ENCODE measurements around the gene BICRA. TPM values are rescaled to one million over a fixed set of nuclear protein-coding genes. Genes with fewer than 3 reads are reported as not detected.

Gene BICRA
- total and polyA plus RNA-seq, 2 of the 8 experiments (the other 6 are each of a cell fraction or from before 2014, with no cell fraction given), result 1.5 to 29.2 TPM

DNA sequence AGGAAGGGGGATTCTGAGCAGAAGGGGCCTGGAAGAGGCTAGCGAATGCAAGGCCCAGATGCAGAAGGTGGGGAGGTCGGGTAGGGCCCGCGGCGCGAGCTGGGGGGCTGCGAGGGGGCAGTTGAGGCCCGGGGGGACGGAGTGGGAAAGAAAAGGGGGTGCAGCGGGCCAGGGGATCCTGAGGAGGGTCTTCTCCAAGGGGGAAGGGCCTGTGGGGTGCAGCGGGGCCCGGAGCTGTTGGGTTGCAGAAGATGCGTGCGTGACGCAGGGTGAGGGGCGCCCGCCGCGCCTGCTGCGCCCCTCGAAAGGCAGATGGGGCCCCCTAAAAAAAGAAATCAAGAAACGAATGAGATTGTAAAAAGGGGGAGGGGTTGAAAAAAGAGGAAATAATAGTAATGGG lies 36.3 kb upstream of the BICRA start:
- CTCF ChIA-PET (ENCODE audit: partially characterized antibody), result interaction anchor here (0.6 kb wide), 1 partner anchor 141 kb away, joined by 3 read pairs; the partner anchor contains the start of gene EHD2
- H3K4ac ChIP-seq (replicated peaks; ENCODE audit: insufficient read length, low read depth, low read length), result no peak overlapping the region
- H4K20me1 ChIP-seq (replicated peaks in 1 of 2; ENCODE audit: control insufficient read depth in 1 of 2, insufficient read depth in 2 of 2, low read length in 2 of 2), result no peaks in the 10 kb centered on the region
- H3K23ac ChIP-seq (ENCODE audit: insufficient read length), result no peak overlapping the region
- H3K14ac ChIP-seq (ENCODE audit: insufficient read length), result no peak overlapping the region
- POLR2A ChIA-PET (ENCODE audit: partially characterized antibody), result no interaction called here
- no peaks in the 10 kb centered on the region for H3K79me2 ChIP-seq (ENCODE audit: control insufficient read depth in 1 of 2, insufficient read depth in 2 of 2, low read length in 2 of 2)
- TF ChIP-seq SP4 (IDR thresholded peaks at IDR 0.05; ENCODE audit: low read length), result no peak
- TF ChIP-seq RAD21 (IDR thresholded peaks at IDR 0.05 in 1 of 2, conservative IDR thresholded peaks at IDR 0.05 in 1 of 2; ENCODE audit: low read depth in 2 of 2, low read length in 2 of 2), result no peak
- TF ChIP-seq SIRT6 (IDR thresholded peaks at IDR 0.05; ENCODE audit: low read length), result no peak
- TF ChIP-seq TCF12 (IDR thresholded peaks at IDR 0.05; ENCODE audit: low read depth, low read length), result no peak
- no peak for TF ChIP-seq YY1 (IDR thresholded peaks at IDR 0.05; ENCODE audit: low read depth, low read length)
- no peak for TF ChIP-seq BCL11A (IDR thresholded peaks at IDR 0.05; ENCODE audit: low read depth in 2 of 2, low read length in 2 of 2)
- no peak for TF ChIP-seq BRCA1 (IDR thresholded peaks at IDR 0.05; ENCODE audit: low read depth, low read length)
- TF ChIP-seq CTCF (IDR thresholded peaks at IDR 0.05; ENCODE audit: control extremely low read depth in 1 of 3, insufficient read depth in 1 of 3, low read depth in 1 of 3, low read length in 3 of 3), result no peak
- no peak for TF ChIP-seq HDAC2 (IDR thresholded peaks at IDR 0.05; ENCODE audit: borderline replicate concordance in 1 of 2, low read depth in 2 of 2, low read length in 2 of 2)
- no peak for TF ChIP-seq EP300 (IDR thresholded peaks at IDR 0.05; ENCODE audit: borderline replicate concordance in 1 of 2, low read depth in 2 of 2, low read length in 2 of 2)
- TF ChIP-seq RXRA (IDR thresholded peaks at IDR 0.05; ENCODE audit: insufficient read depth, low read depth, low read length), result no peak
- H3K18ac ChIP-seq (ENCODE audit: extremely low read depth, low read length), result no peak overlapping the region
- no peaks in the 10 kb centered on the region for H3K9me3 ChIP-seq (ENCODE audit: insufficient read depth in 2 of 2, low read depth in 1 of 2, low read length in 1 of 2)
- no peak overlapping the region for H3K27ac ChIP-seq (ENCODE audit: low read depth, low read length)
- no peaks in the 10 kb centered on the region for H3K79me1 ChIP-seq (ENCODE audit: low read depth, low read length)
- no peak overlapping the region for H3K9ac ChIP-seq (replicated peaks in 1 of 4; ENCODE audit: extremely low read depth in 1 of 4, low read depth in 3 of 4, low read length in 3 of 4)
- H4K8ac ChIP-seq (ENCODE audit: extremely low read depth, insufficient read depth, low read length), result no peak overlapping the region
- H3K56ac ChIP-seq (replicated peaks; ENCODE audit: insufficient read length, low read depth, low read length), result no peak overlapping the region
- H3K36me3 ChIP-seq (ENCODE audit: control insufficient read depth in 2 of 4, insufficient read depth in 4 of 4, low read length in 3 of 4), result no peaks in the 10 kb centered on the region
- no peak overlapping the region for H2BK20ac ChIP-seq (ENCODE audit: low read length)
- H2AK5ac ChIP-seq (ENCODE audit: low read depth, low read length), result no peak overlapping the region
- no peak overlapping the region for H3K4me2 ChIP-seq (ENCODE audit: insufficient read depth in 1 of 2, low read depth in 2 of 2, low read length in 2 of 2)
- no peak overlapping the region for H2BK15ac ChIP-seq (ENCODE audit: low read length)
- no peak overlapping the region for H4K91ac ChIP-seq (replicated peaks; ENCODE audit: insufficient read length, low read length)
- no peak overlapping the region for H2BK5ac ChIP-seq (ENCODE audit: low read depth, low read length)
- no peaks in the 10 kb centered on the region for H3K23me2 ChIP-seq (ENCODE audit: low read depth, low read length)
- peaks cover 0 to 3% (median 1%) of the 10 kb centered on the region in 4 experiments; a peak in 2 of 7 replicates for H3K4me1 ChIP-seq (replicated peaks in 1 of 4; ENCODE audit: control insufficient read depth in 3 of 4, insufficient read depth in 4 of 4, low read length in 3 of 4)
- H3K27me3 ChIP-seq (replicated peaks in 1 of 4; ENCODE audit: control insufficient read depth in 3 of 4, extremely low read depth in 1 of 4, insufficient read depth in 3 of 4, low read length in 3 of 4), result no peaks in the 10 kb centered on the region
- no peak overlapping the region for H2BK12ac ChIP-seq (ENCODE audit: low read depth, low read length)
- 94 to 100% methylated on average over 1 to 3 of the region's 22 CpGs for WGBS, 2 experiments (ENCODE audit: extremely low coverage in 1 of 2, insufficient coverage in 1 of 2, insufficient read length in 1 of 2, insufficient replicate concordance in 2 of 2, low coverage in 1 of 2, low lambda C conversion rate in 2 of 2, missing lambda C conversion rate in 1 of 2)
- H4K5ac ChIP-seq (ENCODE audit: insufficient read length, low read depth, low read length), result no peak overlapping the region
- DNase-seq (ENCODE audit: low read depth in 1 of 2, low spot score in 2 of 2) (no peak), FAIRE-seq (no peak)
- H2BK120ac ChIP-seq (replicated peaks; ENCODE audit: low read depth, low read length), result no peak overlapping the region
- H2AFZ ChIP-seq (ENCODE audit: low read length), result no peak overlapping the region
- no peak overlapping the region for H3K4me3 ChIP-seq (ENCODE audit: extremely low read depth in 1 of 4, insufficient read depth in 2 of 4, low read depth in 3 of 4, low read length in 4 of 4)

All from H1 (cell line).